GM18951 (cell line): ENCODE measurements around the gene MYO1F.
"Not testable (repeated sequence)": the region's sequence is repeated elsewhere in the genome, so short reads cannot be mapped to it uniquely, and the experiment has no call there.

Experiments used
- POLR2A ChIP-seq: IDR thresholded peaks from 4 replicates; pipeline ENCODE4 v1.6.1; 2011; ENCODE audit warnings: mild to moderate bottlenecking; ENCODE audit not compliant: insufficient read length, insufficient read depth; ENCODE audit errors: extremely low read depth
- in situ Hi-C: fragments of 300-500 bp; cut with MboI; formaldehyde crosslinking; loops from one replicate; pipeline ENCODE4 v1.12.0; 2022; ENCODE audit warnings: low sequenced_read_pairs, mixed read lengths, inconsistent platforms; ENCODE audit not compliant: unreplicated experiment

The MYO1F gene

DNA sequence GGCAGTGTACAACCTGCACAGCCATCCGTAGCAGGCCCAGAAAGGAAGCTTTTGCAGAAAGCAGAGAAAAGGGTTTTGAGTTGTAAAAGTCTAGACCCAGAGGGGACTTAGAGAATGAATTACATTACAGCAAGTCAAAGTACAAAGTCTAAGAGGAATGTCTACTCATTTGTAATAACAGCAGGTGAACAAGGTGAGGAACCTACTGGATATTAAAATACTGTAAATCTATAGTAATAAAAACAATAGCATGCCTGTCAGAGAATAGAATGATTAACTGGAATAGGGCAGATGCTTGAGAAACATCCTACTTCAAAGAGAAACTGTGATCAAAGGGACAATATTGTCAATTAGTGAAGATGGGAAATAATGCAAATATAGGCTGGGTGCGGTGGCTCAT lies 45.0 kb downstream of the MYO1F start:
- in situ Hi-C loops, result no loop called here
- TF ChIP-seq POLR2A, result no peak

DNA sequence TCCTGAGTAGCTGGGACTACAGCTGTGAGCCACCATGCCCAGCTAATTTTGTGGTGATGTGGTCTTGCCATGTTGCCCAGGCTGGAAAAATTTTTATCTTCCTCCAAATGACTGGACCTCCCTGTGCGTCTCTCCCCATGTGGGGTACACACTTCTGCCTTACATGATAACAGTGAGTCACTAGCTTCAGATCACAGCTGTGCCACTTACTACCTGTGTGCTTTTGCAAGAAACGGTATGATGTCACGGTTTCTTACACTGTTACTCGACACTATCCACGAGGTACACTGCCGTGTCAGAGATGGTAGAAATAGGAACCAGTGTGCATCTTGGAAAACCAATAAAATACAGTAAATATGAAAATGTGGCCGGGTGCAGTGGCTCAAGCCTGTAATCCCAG lies 45.8 kb downstream of the MYO1F start:
- no peak for TF ChIP-seq POLR2A
- in situ Hi-C loops, result no loop called here

DNA sequence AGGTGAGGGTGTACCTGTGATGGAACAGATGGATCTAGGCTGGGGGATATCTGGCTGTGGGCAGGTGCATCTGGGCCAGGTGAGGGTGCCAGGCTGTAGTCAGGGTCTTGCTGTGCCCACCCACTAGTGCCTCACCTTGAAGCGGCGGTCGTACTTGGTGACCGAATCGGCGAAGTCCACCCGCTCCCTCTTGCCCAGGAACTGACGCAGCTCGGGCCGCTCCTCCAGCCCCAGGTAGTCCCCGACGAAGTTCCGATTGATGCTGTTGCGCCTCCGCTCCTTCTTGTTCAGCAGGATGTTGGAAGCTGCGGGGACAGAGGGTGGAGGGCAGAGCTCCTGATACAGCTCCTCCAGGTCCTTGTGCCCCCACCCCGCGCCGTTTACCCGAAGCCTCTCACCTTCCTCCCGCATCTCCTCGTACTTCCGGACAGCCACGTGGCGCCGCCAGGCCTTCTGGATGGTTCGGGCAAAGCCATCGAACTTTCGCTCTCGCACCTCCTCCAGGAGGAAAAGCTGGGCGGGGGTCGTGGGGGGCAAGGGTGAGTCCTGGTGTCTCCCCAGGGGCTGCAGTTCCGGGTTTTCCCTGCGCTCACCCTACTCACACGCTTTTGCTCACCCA lies 47.1 kb downstream of the MYO1F start:
- TF ChIP-seq POLR2A, result no peak
- in situ Hi-C loops, result no loop called here

DNA sequence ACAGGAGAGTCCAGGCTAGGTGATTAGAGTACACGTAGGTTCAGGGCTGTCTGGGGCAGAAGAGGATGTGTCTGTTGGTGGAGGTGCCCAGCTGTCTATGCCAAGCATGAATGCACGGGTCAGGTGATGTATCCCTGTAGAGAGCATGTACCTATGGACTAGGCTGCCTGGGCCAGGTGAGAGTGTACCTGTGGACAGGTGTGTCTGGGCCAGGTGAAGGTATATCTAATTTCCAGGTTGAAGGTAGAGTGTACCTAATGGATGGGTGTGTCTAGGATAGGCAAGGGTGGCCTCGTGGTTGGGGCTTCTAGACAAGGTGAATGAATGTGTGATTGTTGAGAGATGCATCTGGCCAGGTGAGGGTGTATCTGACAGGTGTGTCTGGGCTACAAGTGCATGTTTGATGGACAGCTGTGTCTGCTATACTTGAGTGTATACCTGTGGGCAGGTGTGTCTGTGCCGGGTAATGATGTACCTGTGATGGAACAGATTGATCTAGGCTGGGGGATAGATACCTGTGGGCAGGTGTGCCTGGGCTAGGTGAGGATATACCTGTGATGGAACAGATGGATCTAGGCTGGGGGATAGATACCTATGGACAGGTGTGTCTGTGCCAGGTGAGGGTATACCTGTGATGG lies 47.8 kb downstream of the MYO1F start:
- TF ChIP-seq POLR2A, result no peak
- in situ Hi-C loops, result no loop called here

DNA sequence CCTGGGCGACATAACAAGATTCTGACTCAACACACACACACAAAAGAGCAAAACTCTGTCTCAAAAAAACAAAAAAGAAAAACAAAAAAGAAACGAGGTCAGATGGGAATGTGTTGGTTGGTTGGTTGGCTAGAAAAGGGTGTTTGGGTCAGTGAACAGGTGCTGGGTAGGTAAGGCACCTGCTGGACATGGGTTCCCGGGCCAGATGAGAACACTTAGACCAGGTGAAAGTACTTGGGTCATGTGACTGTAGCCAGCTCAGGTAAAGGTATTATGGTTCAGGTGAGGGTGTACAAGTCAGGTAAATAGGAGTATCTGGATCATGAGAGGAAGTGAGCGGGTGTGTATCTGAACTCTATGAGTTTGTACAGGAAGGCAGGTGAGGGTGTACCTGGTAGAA lies 48.7 kb downstream of the MYO1F start:
- in situ Hi-C loops, result no loop called here
- TF ChIP-seq POLR2A, result no peak

DNA sequence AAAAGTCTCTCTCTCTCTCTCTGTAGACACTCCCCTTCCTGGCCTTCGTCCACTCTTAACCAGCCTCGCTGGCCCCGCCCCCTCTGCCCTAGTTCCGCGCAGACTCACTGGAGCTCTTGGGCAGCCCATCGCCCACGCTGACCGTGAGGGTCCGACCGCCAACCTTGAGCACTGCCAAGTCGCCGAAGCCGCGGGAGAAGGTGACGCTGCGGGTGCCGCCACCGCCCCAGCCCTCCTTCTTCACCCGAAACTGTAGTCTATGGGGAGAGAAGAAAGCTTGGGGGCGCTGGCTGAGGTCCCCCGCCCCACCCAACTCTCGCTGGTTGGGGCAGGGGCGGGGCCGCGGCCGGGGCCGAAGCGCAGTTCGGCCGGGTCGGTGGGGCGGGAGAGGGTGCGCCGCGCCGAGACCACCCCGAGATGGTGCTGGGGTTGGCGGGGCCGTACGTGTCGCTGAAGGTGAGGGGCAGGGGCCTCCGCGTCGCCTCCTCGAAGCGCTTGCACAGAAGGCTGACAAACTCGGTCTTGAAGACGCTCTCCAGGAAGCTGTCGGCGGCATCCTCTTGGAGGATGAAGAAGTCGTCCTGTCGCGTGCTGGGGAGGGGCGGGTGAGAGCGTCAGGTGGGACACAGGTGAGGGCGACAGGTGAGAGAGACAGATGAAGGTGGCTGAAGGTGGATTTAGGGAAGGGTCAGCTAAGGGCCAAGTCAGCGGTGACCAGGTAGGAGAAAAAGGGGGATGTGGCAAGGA lies 50.7 kb downstream of the MYO1F start:
- TF ChIP-seq POLR2A, result no peak
- in situ Hi-C loops, result no loop called here

DNA sequence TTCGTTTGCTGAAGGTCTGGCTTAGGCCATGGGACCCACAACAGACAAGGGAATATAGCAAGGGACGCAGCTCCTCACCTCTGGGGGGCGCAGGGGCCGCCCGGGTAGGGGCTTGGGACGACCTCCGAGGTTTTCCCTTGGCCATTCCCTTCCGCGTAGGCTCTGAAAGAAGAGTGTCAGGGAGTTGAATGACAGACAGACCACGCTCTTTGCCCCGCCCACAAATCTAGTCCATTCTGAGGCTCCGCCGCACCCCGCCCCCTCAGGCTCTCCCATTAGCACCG lies 51.9 kb downstream of the MYO1F start:
- TF ChIP-seq POLR2A, result no peak
- in situ Hi-C loops, result no loop called here

DNA sequence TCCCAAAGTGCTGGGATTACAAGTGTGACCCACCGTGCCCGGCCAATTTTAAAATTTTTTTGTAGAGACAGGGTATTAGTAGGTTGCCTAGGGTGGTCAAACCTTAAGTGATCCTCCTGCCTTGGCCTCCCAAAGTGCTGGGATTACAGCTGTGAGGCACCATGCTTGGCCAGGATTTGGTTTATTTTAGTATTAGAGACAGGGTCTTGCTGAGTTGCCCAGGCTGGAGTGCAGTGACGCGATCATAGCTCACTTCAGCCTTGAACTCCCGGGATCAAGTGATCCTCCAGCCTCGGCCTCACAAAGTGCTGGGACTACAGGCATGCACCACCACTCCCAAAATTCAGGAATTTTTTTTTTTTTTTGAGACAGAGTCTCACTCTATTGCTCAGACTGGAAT lies 57.9 kb downstream of the MYO1F start:
- in situ Hi-C loops, result no loop called here
- TF ChIP-seq POLR2A, result no peak

DNA sequence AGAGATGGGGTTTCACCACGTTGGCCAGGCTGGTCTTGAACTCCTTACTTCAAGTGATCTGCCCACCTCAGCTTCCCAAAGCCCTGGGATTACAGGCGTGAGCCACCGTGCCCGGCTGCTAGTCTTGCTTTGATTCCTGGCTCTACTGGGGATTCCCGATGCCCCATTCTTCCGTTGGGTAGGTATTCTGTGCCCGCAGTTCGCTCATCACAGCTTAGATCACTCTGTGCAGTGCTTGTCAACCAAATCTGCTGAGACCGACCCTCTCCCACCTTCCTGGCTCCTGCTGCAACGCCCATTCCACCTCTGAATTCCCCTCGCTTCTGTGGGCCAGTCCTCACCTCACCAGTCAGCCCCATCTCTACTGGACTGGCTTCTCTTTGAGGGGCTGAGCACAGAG lies 58.7 kb downstream of the MYO1F start:
- in situ Hi-C loops, result no loop called here
- no peak for TF ChIP-seq POLR2A

DNA sequence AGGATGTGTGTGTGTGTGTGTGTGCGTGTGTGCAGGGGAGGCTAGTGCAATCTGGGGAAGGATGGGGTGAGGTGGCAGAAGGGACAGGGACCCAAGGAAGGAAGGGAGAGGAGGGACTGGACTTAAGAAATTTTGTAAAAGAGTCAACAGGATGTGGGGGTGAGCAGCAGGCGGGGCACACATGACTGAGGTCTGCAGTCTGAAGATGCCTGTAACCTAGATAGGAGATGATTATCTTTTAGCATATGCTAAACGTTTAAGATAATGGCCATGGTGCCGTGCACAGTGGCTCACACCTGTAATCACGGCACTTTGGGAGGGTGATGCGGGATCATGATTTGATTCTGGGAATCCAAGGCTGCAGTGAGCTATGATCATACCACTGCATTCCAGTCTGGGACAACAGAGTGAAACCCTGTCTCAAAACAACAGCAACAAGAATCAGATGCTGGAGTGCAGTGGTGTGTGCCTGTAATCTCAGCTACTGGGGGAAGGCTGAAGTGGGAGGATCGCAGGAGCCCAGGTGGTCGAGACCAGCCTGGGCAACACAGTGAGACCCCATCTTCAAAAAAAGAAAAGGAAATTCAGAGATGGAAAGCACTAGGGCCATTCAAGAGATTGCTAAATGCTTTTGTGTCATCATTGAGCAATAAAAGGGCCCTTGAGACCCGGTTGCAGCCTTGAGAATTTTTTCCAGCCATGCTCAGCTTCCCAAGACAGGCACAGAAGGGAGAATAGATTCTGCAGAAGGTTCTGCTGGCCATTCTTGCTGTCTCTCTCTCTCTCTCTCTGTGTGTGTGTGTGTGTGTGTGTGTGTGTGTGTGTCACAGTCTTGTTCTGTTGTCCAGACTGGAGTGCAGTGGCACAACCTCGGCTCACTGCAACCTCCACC lies 59.4 kb downstream of the MYO1F start:
- TF ChIP-seq POLR2A, result no peak

GRCh38 chr19:8515317-8515716 lies 61.9 kb downstream of the MYO1F start:
- TF ChIP-seq POLR2A, result no peak
- in situ Hi-C loops, result no loop called here

More for the DNA sequence above, 59.4 kb downstream of the MYO1F start:
- in situ Hi-C loops, result no loop called here

DNA sequence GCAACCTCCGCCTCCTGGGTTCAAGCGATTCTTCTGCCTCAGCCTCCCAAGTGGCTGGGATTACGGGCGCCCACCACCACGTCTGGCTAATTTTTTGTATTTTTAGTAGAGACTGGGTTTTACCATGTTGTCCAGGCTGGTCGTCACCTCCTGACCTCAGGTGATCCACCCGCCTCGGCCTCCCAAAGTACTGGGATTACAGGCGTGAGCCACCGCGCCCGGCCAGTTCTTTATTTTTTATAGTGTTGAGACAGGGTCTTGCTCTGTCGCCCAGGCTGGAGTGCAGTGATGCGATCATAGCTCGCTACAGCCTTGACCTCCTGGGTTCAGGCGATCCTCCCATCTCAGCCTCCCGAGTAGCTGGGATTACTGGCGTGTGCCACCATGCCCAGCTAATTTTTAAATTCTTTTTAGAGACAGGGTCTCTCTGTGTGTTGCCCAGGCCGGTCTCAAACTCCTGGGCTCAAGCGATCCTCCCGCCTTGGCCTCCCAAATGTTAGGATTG lies 62.7 kb downstream of the MYO1F start:
- in situ Hi-C loops, result not testable (repeated sequence)
